Measurements from ENCODE around the gene NUP210.
"Not testable (repeated sequence)": the region's sequence is repeated elsewhere in the genome, so short reads cannot be mapped to it uniquely, and the experiment has no call there.

Gene NUP210

DNA sequence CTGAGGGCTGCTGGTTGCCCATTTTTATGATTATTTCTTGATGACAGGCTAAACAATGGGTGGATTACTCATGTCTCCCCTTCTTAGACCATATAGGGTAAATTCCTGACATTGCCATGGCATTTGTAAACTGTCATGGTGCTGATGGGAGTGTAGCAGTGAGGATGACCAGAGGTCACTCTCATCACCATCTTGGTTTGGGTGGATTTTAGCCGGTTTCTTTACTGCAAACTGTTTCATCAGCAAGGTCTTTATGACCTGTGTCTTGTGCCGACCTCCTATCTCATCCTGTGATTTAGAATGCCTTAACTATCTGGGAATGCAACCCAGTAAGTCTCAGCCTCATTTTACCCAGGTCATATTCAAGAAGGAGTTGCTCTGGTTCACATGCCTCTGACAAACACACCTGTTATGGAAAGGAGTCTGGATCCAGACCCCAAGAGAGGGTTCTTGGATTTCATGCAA, 10.3 kb upstream of the NUP210 start:
- H3K27me3 ChIP-seq (ENCODE audit: control insufficient read depth in 3 of 3, insufficient read depth in 3 of 3, low read depth in 1 of 3, low read length in 3 of 3); H3K9ac ChIP-seq (ENCODE audit: low read depth, low read length, poor library complexity); H3K27ac ChIP-seq (replicated peaks; ENCODE audit: low read length); H3K79me1 ChIP-seq (ENCODE audit: low read depth, low read length); H2BK15ac ChIP-seq (ENCODE audit: low read length); H2AK5ac ChIP-seq (ENCODE audit: low read depth, low read length); H2BK120ac ChIP-seq (ENCODE audit: low read depth, low read length); H3K4me2 ChIP-seq (ENCODE audit: insufficient read depth, low read length, poor library complexity, severe bottlenecking); H4K91ac ChIP-seq (ENCODE audit: low read depth, low read length, poor library complexity); H3K18ac ChIP-seq (ENCODE audit: low read length); H2AFZ ChIP-seq (ENCODE audit: low read length); H3K23ac ChIP-seq (ENCODE audit: low read depth, low read length, poor library complexity); H3K36me3 ChIP-seq (replicated peaks in 1 of 2; ENCODE audit: control insufficient read depth in 2 of 2, insufficient read depth in 2 of 2, low read length in 2 of 2); DNase-seq (ENCODE audit: low spot score); H3K14ac ChIP-seq (ENCODE audit: low read length); H2BK12ac ChIP-seq (ENCODE audit: low read length); H3K9me3 ChIP-seq (replicated peaks in 1 of 2; ENCODE audit: control insufficient read depth in 2 of 2, insufficient read depth in 1 of 2, low read depth in 1 of 2, low read length in 2 of 2); H3K4ac ChIP-seq (ENCODE audit: low read length); H3K4me3 ChIP-seq (ENCODE audit: low read length in 2 of 2); H2BK5ac ChIP-seq (ENCODE audit: low read length); H4K8ac ChIP-seq (ENCODE audit: low read depth, low read length); H3K4me1 ChIP-seq (ENCODE audit: control insufficient read depth in 2 of 2, insufficient read depth in 1 of 2, low read depth in 1 of 2, low read length in 2 of 2): not testable (repeated sequence)
- WGBS, 2 donors (ENCODE audit: extremely low coverage in 2 of 2, insufficient read length in 2 of 2, insufficient replicate concordance in 1 of 2): no CpG with 5 or more reads among the region's 2 CpGs

DNA sequence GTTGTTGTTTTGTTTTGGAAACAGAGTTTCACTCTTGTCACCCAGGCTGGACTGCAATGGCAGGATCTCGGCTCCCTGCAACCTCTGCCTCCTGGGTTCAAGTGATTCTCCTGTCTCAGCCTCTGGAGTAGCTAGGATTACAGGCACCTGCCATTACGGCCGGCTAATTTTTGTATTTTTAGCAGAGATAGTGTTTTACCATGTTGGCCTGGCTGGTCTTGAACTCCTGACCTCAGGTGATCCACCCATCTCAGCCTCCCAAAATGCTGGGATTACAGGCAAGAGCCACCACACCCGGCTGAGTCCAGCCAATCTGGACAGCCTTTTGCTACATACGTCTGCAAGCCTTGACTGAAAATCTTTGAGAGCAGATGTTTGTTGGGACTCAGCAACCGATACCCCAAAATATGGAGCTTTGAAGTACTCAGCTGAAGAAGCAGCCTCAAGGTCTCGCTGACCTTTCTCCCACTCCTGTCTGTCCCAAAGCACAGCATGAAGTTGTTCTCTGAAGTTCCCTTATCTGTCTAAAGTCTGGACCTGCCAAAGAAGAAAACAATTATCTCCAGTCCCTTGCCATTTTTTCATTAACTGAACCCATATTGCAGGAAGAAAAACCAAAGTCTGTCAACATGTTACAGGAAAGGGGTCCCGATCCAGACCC, 9.6 kb upstream of the NUP210 start:
- Histone ChIP-seq H2BK15ac (ENCODE audit: low read length) (no peak overlapping the region), H3K4me1 (ENCODE audit: control insufficient read depth in 2 of 2, insufficient read depth in 1 of 2, low read depth in 1 of 2, low read length in 2 of 2) (peaks cover 2% of the 10 kb centered on the region in 2 donors), H3K9me3 (replicated peaks in 1 of 2; ENCODE audit: control insufficient read depth in 2 of 2, insufficient read depth in 1 of 2, low read depth in 1 of 2, low read length in 2 of 2) (no peaks in the 10 kb centered on the region), H3K23ac (ENCODE audit: low read depth, low read length, poor library complexity) (no peak overlapping the region), H3K27ac (replicated peaks; ENCODE audit: low read length) (no peak overlapping the region), H3K27me3 (ENCODE audit: control insufficient read depth in 3 of 3, insufficient read depth in 3 of 3, low read depth in 1 of 3, low read length in 3 of 3) (no peaks in the 10 kb centered on the region), H2BK5ac (ENCODE audit: low read length) (no peak overlapping the region), H3K4me3 (ENCODE audit: low read length in 2 of 2) (no peak overlapping the region), H2AK5ac (ENCODE audit: low read depth, low read length) (no peak overlapping the region), H3K4ac (ENCODE audit: low read length) (no peak overlapping the region), H2BK12ac (ENCODE audit: low read length) (no peak overlapping the region), H3K79me1 (ENCODE audit: low read depth, low read length) (no peaks in the 10 kb centered on the region), H3K18ac (ENCODE audit: low read length) (no peak overlapping the region), H3K4me2 (ENCODE audit: insufficient read depth, low read length, poor library complexity, severe bottlenecking) (no peak overlapping the region), H2AFZ (ENCODE audit: low read length) (no peak overlapping the region), H3K36me3 (replicated peaks in 1 of 2; ENCODE audit: control insufficient read depth in 2 of 2, insufficient read depth in 2 of 2, low read length in 2 of 2) (no peaks in the 10 kb centered on the region), H4K91ac (ENCODE audit: low read depth, low read length, poor library complexity) (no peak overlapping the region), H2BK120ac (ENCODE audit: low read depth, low read length) (no peak overlapping the region), H3K9ac (ENCODE audit: low read depth, low read length, poor library complexity) (no peak overlapping the region), H4K8ac (ENCODE audit: low read depth, low read length) (no peak overlapping the region), H3K14ac (ENCODE audit: low read length) (no peak overlapping the region)
- no CpG with 5 or more reads among the region's 8 CpGs for WGBS, 2 donors (ENCODE audit: extremely low coverage in 2 of 2, insufficient read length in 2 of 2, insufficient replicate concordance in 1 of 2)
- no peak for DNase-seq (ENCODE audit: low spot score)

DNA sequence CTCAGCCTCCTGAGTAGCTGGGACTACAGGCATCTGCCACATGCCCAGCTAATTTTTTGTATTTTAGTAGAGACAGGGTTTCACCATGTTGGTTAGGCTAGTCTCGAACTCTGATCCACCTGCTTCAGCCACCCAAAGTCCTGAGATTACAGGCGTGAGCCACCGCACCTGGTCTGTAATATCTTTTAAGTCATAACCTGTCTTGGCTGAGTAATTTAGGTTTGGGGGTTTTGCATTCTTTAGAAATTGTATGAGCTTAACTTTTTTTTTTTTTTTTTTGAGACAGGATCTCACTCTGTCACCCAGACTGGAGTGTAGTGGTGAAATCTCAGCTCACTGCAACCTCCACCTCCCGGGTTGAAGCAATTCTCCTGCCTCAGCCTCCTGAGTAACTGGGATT, 8.6 kb upstream of the NUP210 start:
- H3K27me3 ChIP-seq (ENCODE audit: control insufficient read depth in 3 of 3, insufficient read depth in 3 of 3, low read depth in 1 of 3, low read length in 3 of 3); H3K9me3 ChIP-seq (replicated peaks in 1 of 2; ENCODE audit: control insufficient read depth in 2 of 2, insufficient read depth in 1 of 2, low read depth in 1 of 2, low read length in 2 of 2); H3K36me3 ChIP-seq (replicated peaks in 1 of 2; ENCODE audit: control insufficient read depth in 2 of 2, insufficient read depth in 2 of 2, low read length in 2 of 2); H3K23ac ChIP-seq (ENCODE audit: low read depth, low read length, poor library complexity); H2BK15ac ChIP-seq (ENCODE audit: low read length); H2AFZ ChIP-seq (ENCODE audit: low read length); H2BK120ac ChIP-seq (ENCODE audit: low read depth, low read length); H3K18ac ChIP-seq (ENCODE audit: low read length); DNase-seq (ENCODE audit: low spot score); H3K4me2 ChIP-seq (ENCODE audit: insufficient read depth, low read length, poor library complexity, severe bottlenecking); H3K4ac ChIP-seq (ENCODE audit: low read length); H3K4me1 ChIP-seq (ENCODE audit: control insufficient read depth in 2 of 2, insufficient read depth in 1 of 2, low read depth in 1 of 2, low read length in 2 of 2); H3K9ac ChIP-seq (ENCODE audit: low read depth, low read length, poor library complexity); H4K8ac ChIP-seq (ENCODE audit: low read depth, low read length); H3K14ac ChIP-seq (ENCODE audit: low read length); H3K27ac ChIP-seq (replicated peaks; ENCODE audit: low read length); H3K79me1 ChIP-seq (ENCODE audit: low read depth, low read length); H4K91ac ChIP-seq (ENCODE audit: low read depth, low read length, poor library complexity); H2BK5ac ChIP-seq (ENCODE audit: low read length); H3K4me3 ChIP-seq (ENCODE audit: low read length in 2 of 2); H2AK5ac ChIP-seq (ENCODE audit: low read depth, low read length); H2BK12ac ChIP-seq (ENCODE audit: low read length): not testable (repeated sequence)
- WGBS, 2 donors (ENCODE audit: extremely low coverage in 2 of 2, insufficient read length in 2 of 2, insufficient replicate concordance in 1 of 2): no CpG with 5 or more reads among the region's 4 CpGs

DNA sequence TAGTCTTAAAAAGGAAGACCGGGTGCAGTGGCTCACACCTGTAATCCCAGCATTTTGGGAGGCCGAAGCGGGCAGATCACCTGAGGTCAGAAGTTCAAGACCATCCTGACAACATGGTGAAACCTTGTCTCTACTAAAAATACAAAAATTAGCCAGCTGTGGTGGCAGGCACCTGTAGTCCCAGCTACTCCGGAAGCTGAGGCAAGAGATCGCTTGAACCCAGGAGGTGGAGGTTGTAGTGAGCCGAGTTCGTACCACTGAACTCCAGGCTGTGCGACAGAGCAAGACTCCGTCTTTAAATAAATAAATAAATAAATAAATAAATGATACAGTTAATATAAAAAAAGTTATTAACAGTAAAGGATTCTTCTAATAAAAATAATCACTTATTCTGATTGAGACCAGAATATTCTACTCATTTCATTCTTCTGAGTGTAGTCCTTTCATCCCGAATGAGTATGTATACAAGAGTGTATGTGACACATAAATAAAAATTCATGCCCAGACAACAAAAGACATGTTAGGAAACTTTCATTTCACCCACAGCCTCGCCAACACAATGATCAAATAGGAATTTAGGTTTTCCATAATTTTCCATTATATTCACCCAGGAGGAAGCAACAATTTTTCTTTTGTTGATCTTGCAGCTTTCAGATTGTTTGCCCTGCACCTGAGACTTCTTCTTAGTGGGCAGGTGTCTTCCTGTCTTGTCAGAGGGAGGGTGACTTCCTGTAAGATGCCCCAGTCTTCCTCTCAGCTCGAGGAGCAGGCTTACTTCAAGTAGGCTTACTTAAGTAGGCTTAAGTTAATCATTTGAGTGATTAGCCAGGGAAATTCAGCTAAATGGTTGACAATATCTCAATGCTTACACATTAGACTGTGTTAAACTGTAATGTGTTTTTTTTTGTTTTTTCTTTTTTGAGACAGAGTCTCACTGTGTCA, 7.8 kb upstream of the NUP210 start:
- H3K4ac ChIP-seq (ENCODE audit: low read length): no peak overlapping the region
- H3K36me3 ChIP-seq (replicated peaks in 1 of 2; ENCODE audit: control insufficient read depth in 2 of 2, insufficient read depth in 2 of 2, low read length in 2 of 2): no peaks in the 10 kb centered on the region
- H3K23ac ChIP-seq (ENCODE audit: low read depth, low read length, poor library complexity): no peak overlapping the region
- no peak for DNase-seq (ENCODE audit: low spot score)
- no peak overlapping the region for H4K91ac ChIP-seq (ENCODE audit: low read depth, low read length, poor library complexity)
- no peak overlapping the region for H2BK12ac ChIP-seq (ENCODE audit: low read length)
- H3K18ac ChIP-seq (ENCODE audit: low read length): no peak overlapping the region
- H2AK5ac ChIP-seq (ENCODE audit: low read depth, low read length): no peak overlapping the region
- no peak overlapping the region for H3K4me3 ChIP-seq (ENCODE audit: low read length in 2 of 2)
- H3K79me1 ChIP-seq (ENCODE audit: low read depth, low read length): no peaks in the 10 kb centered on the region
- H3K9ac ChIP-seq (ENCODE audit: low read depth, low read length, poor library complexity): no peak overlapping the region
- peaks cover 0 to 2% (median 0%) of the 10 kb centered on the region in 3 experiments for H3K27me3 ChIP-seq (ENCODE audit: control insufficient read depth in 3 of 3, insufficient read depth in 3 of 3, low read depth in 1 of 3, low read length in 3 of 3)
- no peak overlapping the region for H3K27ac ChIP-seq (replicated peaks; ENCODE audit: low read length)
- no peaks in the 10 kb centered on the region for H3K4me1 ChIP-seq (ENCODE audit: control insufficient read depth in 2 of 2, insufficient read depth in 1 of 2, low read depth in 1 of 2, low read length in 2 of 2)
- no peak overlapping the region for H2BK5ac ChIP-seq (ENCODE audit: low read length)
- H2AFZ ChIP-seq (ENCODE audit: low read length): no peak overlapping the region
- H3K9me3 ChIP-seq (replicated peaks in 1 of 2; ENCODE audit: control insufficient read depth in 2 of 2, insufficient read depth in 1 of 2, low read depth in 1 of 2, low read length in 2 of 2): no peaks in the 10 kb centered on the region
- H2BK120ac ChIP-seq (ENCODE audit: low read depth, low read length): no peak overlapping the region
- no peak overlapping the region for H4K8ac ChIP-seq (ENCODE audit: low read depth, low read length)
- no peak overlapping the region for H2BK15ac ChIP-seq (ENCODE audit: low read length)
- no CpG with 5 or more reads among the region's 12 CpGs for WGBS, 2 donors (ENCODE audit: extremely low coverage in 2 of 2, insufficient read length in 2 of 2, insufficient replicate concordance in 1 of 2)
- H3K4me2 ChIP-seq (ENCODE audit: insufficient read depth, low read length, poor library complexity, severe bottlenecking): no peak overlapping the region
- H3K14ac ChIP-seq (ENCODE audit: low read length): no peak overlapping the region
